Urothelium cell line (cell line): Measurements from ENCODE around the gene ADH5.
A peak's percentile ranks its signal among the peaks of the same experiment; 100 is the strongest.
"Not testable (repeated sequence)": the region's sequence is repeated elsewhere in the genome, so short reads cannot be mapped to it uniquely, and the experiment has no call there.

Experiments used
- DNase-seq: peaks from one replicate; pipeline ENCODE4 v3.0.0; 2011; ENCODE audit warnings: low spot score, mixed read lengths
- FAIRE-seq: peaks from 2 replicates; lab custom pipeline; 2011; peaks lifted over from hg19 to GRCh38; lab: Jason Lieb, UNC

Gene ADH5

DNA sequence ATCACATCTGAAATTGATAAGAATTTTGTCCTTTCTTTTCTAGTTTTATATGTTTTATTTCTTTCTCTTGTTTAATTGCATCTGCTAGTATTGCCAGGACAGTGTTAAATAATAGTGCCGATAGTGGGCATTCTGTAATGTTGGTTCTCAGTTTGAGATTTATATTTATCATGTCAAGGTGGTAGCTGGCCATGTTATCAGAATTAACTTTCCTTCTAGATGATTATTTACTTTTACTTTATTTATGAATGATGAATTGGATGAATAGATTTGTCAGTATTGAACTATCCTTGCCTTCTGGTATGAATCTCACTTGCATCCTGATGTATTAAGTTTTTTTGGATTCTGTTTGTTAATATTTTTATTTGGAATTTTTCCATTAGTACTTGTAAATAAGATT, 50.4 kb downstream of the ADH5 start:
- DNase-seq (no peak), FAIRE-seq (no peak)

- DNase-seq (no peak), FAIRE-seq (no peak)
Measured at GRCh38 chr4:99033956-99034355, 54.6 kb downstream of the ADH5 start.

DNA sequence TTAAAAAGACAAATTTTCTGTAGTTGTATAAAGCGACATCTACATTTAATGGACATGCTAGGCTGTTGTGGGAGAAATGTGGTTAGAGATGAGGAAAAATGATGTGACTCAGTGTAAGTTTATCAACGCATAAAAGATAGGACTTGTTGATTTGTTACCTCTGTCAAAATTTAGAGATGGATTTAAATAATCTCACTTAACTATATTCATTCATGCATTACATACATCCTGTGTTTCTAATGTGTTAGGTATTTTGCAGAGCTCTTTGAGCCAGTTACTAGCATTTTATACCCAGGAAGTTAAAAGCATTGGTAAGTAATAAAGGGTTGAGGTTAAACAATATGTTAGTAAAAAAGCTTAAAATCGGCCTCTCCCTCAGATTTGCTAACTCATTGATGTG, 58.7 kb downstream of the ADH5 start:
- DNase-seq (no peak), FAIRE-seq (no peak)

DNA sequence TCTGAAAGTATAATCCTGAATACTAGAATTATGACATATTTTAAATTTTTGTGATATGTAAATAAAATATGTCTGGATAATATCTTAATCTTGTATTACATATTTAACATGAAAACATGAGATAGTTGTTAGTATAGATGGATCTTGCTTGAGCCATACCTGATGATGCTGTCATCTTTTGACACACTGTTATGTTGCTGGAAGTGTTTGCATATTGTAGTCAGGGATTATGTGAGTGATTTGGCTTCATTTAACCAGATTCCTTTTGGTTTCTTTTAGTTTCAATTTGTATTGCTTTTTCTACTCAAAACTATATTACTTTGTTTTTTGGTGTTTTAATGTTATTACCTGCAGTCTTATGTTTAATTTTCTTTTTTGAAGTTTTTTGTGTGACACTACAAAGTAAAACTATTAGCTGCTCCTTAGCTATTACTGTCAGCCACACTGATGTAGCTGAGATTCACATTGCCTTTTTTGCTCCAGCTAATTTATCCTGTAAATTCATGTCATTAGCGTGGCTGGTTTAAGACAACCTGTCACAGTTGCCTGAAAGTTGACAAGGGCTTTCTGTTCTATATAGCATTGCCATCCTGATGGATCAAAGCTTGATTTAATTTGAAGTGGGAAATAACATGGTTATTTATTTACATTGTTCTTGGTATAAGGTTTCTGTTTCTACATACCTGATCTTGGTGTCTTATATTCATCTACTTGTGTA, 59.4 kb downstream of the ADH5 start:
- no peak for DNase-seq
- FAIRE-seq: no peak

DNA sequence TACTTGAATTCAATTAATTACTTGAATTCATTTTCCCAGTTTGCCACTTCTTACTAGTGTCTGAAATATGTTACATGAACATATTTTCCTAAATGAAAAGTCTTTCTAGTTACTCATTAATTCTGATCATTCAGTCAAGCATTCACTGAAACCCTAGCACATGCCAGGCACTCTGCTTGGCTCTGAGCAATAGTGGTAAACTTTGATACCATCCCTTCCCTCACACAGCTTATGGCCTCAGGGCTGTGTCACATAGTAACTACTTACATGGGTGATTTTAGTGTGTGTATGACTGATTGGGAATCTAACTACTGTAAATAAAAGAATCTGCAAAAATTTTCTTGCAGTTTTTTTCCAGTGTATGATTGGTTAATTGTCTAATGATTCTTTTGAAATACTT, 60.4 kb downstream of the ADH5 start:
- FAIRE-seq (no peak), DNase-seq (no peak)

DNA sequence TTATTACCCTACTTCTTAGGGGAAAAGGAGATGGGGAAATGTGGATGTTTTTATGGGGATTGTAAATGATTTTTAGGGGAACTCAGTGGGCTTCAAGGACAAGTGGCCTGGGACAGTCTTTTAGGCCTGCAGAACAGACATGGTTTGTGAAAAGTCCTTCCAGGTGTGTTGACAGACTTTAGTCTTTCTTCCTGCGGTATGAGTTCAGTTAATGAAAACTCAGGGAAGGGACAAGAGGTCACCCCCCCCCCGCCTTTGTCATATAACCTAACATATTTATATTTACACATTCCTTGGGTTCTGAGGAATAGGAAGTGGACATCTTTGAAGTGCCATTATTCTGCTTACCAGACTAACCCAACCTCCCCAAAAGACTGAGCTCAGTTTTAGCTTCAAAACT, 61.3 kb downstream of the ADH5 start:
- FAIRE-seq (no peak), DNase-seq (no peak)

DNA sequence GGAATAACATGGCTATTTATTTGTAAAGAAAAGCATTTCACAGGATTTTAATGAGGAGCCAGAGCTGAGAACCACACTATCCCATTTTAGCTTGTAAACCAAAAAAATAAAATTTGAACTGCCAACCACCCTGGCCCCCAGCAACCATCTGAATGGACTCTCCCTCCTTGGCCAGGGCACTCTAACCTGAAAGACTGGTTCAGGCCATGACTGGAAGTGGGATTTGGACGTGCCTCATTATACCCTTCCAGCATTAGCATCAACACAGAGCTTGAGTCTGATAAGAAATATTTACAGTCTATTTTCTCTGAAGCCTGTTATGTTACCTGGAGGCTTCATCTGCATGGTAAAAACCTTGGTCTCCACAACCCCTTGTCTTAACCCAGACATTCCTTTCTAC, 63.1 kb downstream of the ADH5 start:
- FAIRE-seq: no peak

GRCh38 chr4:99024481-99025275, 63.9 kb downstream of the ADH5 start:
- DNase-seq (no peak), FAIRE-seq (no peak)

More for the DNA sequence above, 63.1 kb downstream of the ADH5 start:
- DNase-seq: no peak

- not testable (repeated sequence) for DNase-seq
Measured at GRCh38 chr4:99023800-99024251, 64.8 kb downstream of the ADH5 start.

DNA sequence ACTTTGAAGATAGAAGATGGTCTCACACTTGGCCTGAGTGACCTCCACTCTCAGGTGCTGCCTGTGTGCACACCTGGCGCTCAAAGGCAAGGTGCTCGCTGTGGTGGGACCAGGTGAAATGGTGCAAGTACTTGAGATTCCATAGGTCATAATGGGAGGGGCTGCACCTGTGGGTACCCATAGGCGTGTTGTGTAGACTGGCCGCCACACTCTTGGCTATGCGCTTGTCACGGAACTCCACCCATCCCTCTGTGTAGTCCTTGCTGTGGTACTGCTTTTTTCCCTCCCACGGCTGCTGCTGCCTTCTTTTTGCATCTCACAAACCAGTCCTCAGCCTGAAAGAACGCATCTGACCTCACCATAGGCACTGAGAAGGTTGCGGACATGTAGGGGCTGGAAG, 66.0 kb downstream of the ADH5 start:
- FAIRE-seq (peak; percentile 84), DNase-seq (no peak)

More at GRCh38 chr4:99023800-99024251, 64.8 kb downstream of the ADH5 start:
- FAIRE-seq: not testable (repeated sequence)

- no peak for FAIRE-seq
- DNase-seq: no peak
Measured at GRCh38 chr4:99021386-99021785, 67.2 kb downstream of the ADH5 start.
